Measurements from ENCODE around the gene PARD3.
A peak's percentile ranks its signal among the peaks of the same experiment; 100 is the strongest.

Gene PARD3

GRCh38 chr10:34791228-34791627, 23.9 kb downstream of the PARD3 start:
- H3K9me3 ChIP-seq (ENCODE audit: insufficient read depth, low read length, severe bottlenecking): no peaks in the 10 kb centered on the region
- H3K4me1 ChIP-seq (ENCODE audit: insufficient read depth, low read length): no peaks in the 10 kb centered on the region
- DNase-seq (no peak), ATAC-seq (ENCODE audit: insufficient read depth, low read depth) (no peak)
- no peak overlapping the region for H3K4me2 ChIP-seq (ENCODE audit: insufficient read depth, low read length)
- 0 out of 2 replicates have a peak, but pooled peaks cover 5% of the 10 kb centered on the region for H3K36me3 ChIP-seq (ENCODE audit: insufficient read depth, low read length)
- no peak overlapping the region for H3K9ac ChIP-seq (ENCODE audit: low read depth, low read length)
- H3K27me3 ChIP-seq (ENCODE audit: insufficient read depth, low read length, poor library complexity): no peaks in the 10 kb centered on the region
- H3K4me3 ChIP-seq (ENCODE audit: low read depth in 1 of 2, low read length in 2 of 2): no peak overlapping the region
- peaks cover 97% of the 10 kb centered on the region for H3K79me2 ChIP-seq (ENCODE audit: insufficient read depth, low read length)
- H2AFZ ChIP-seq (ENCODE audit: low read depth, low read length): no peak overlapping the region
- peaks cover 65% of the 10 kb centered on the region for H4K20me1 ChIP-seq (ENCODE audit: insufficient read depth, low read length)
- H3K27ac ChIP-seq (ENCODE audit: low read length): no peak overlapping the region
- TF ChIP-seq EZH2 (IDR thresholded peaks at IDR 0.05; ENCODE audit: borderline replicate concordance, low read depth, low read length, severe bottlenecking): no peak
- TF ChIP-seq, protein P1, sequence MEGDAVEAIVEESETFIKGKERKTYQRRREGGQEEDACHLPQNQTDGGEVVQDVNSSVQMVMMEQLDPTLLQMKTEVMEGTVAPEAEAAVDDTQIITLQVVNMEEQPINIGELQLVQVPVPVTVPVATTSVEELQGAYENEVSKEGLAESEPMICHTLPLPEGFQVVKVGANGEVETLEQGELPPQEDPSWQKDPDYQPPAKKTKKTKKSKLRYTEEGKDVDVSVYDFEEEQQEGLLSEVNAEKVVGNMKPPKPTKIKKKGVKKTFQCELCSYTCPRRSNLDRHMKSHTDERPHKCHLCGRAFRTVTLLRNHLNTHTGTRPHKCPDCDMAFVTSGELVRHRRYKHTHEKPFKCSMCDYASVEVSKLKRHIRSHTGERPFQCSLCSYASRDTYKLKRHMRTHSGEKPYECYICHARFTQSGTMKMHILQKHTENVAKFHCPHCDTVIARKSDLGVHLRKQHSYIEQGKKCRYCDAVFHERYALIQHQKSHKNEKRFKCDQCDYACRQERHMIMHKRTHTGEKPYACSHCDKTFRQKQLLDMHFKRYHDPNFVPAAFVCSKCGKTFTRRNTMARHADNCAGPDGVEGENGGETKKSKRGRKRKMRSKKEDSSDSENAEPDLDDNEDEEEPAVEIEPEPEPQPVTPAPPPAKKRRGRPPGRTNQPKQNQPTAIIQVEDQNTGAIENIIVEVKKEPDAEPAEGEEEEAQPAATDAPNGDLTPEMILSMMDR (IDR thresholded peaks at IDR 0.05; ENCODE audit: borderline replicate concordance, extremely low read depth, low read length, poor library complexity, severe bottlenecking): no peak

DNA sequence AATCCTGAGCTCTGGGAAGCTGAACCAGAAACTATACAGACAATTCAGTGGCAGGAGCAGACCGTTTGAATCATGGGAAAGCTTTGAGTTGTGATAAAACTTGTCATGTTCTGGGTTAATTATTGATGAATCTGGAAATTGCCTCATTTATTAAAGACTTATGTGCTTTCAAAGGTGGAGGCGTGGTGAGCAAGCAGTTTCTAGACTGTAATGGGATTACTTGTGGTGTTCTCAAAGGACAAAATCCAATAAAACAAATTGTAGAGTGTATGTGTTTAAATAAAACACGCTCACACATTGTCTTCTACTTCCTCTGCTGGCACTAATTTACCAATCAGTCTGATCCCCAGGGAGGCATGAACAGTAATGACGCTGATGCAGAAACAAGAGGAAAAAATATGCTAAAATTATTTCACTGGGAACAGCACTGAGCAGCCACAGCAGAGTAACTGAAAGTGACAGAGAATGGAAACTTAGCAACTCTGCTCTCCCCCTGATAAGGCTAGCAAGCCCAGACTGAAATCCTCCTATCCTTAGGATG, 25.1 kb downstream of the PARD3 start:
- H3K4me3 ChIP-seq (ENCODE audit: low read depth in 1 of 2, low read length in 2 of 2): no peak overlapping the region
- H3K27me3 ChIP-seq (ENCODE audit: insufficient read depth, low read length, poor library complexity): no peaks in the 10 kb centered on the region
- H3K4me1 ChIP-seq (ENCODE audit: insufficient read depth, low read length): no peaks in the 10 kb centered on the region
- no peak for DNase-seq
- TF ChIP-seq EZH2 (IDR thresholded peaks at IDR 0.05; ENCODE audit: borderline replicate concordance, low read depth, low read length, severe bottlenecking): no peak
- H3K9ac ChIP-seq (ENCODE audit: low read depth, low read length): no peak overlapping the region
- no peak overlapping the region for H3K4me2 ChIP-seq (ENCODE audit: insufficient read depth, low read length)
- peaks cover 63% of the 10 kb centered on the region for H4K20me1 ChIP-seq (ENCODE audit: insufficient read depth, low read length)
- peaks cover 98% of the 10 kb centered on the region for H3K79me2 ChIP-seq (ENCODE audit: insufficient read depth, low read length)
- no peak overlapping the region for H2AFZ ChIP-seq (ENCODE audit: low read depth, low read length)
- ATAC-seq (ENCODE audit: insufficient read depth, low read depth): no peak
- no peaks in the 10 kb centered on the region for H3K9me3 ChIP-seq (ENCODE audit: insufficient read depth, low read length, severe bottlenecking)
- H3K27ac ChIP-seq (ENCODE audit: low read length): no peak overlapping the region
- 0 out of 2 replicates have a peak, but pooled peaks cover 5% of the 10 kb centered on the region for H3K36me3 ChIP-seq (ENCODE audit: insufficient read depth, low read length)

DNA sequence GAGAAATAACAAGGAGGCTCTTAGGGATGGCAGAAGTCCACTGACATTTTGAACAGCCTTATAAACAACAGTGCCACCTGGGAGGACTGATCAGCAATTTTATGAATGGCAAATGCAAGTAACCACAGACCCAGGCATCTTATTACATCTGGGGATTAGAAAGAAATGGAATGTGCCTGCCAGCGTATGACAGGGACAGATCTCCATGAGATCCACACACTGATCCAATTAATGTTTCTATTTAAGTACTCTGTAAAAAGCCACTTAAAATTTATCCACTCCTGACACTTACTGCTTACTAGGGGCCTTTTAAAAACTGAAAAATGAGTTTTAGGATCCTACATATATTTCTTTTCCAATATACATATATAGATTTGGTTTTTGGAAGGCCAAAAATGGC, 28.6 kb downstream of the PARD3 start:
- Histone ChIP-seq H3K4me2 (ENCODE audit: insufficient read depth, low read length) (no peak overlapping the region), H3K27ac (ENCODE audit: low read length) (no peak overlapping the region), H3K9me3 (ENCODE audit: insufficient read depth, low read length, severe bottlenecking) (no peaks in the 10 kb centered on the region), H2AFZ (ENCODE audit: low read depth, low read length) (no peak overlapping the region), H4K20me1 (ENCODE audit: insufficient read depth, low read length) (peaks cover 46% of the 10 kb centered on the region; the same call in 1 of the 2 replicates), H3K27me3 (ENCODE audit: insufficient read depth, low read length, poor library complexity) (no peaks in the 10 kb centered on the region), H3K79me2 (ENCODE audit: insufficient read depth, low read length) (peaks cover 94% of the 10 kb centered on the region), H3K4me1 (ENCODE audit: insufficient read depth, low read length) (peaks cover 15% of the 10 kb centered on the region), H3K9ac (ENCODE audit: low read depth, low read length) (no peak overlapping the region), H3K36me3 (ENCODE audit: insufficient read depth, low read length) (0 out of 2 replicates have a peak, but pooled peaks cover 5% of the 10 kb centered on the region), H3K4me3 (ENCODE audit: low read depth in 1 of 2, low read length in 2 of 2) (no peak overlapping the region)
- DNase-seq (no peak), ATAC-seq (ENCODE audit: insufficient read depth, low read depth) (peak; percentile 27; the same call in 1 of the 3 replicates)
- TF ChIP-seq EZH2 (IDR thresholded peaks at IDR 0.05; ENCODE audit: borderline replicate concordance, low read depth, low read length, severe bottlenecking): no peak
- TF ChIP-seq, protein P1 (IDR thresholded peaks at IDR 0.05; ENCODE audit: borderline replicate concordance, extremely low read depth, low read length, poor library complexity, severe bottlenecking): no peak

GRCh38 chr10:34781711-34782110, 33.4 kb downstream of the PARD3 start:
- Histone ChIP-seq H3K27me3 (ENCODE audit: insufficient read depth, low read length, poor library complexity) (no peaks in the 10 kb centered on the region), H3K79me2 (ENCODE audit: insufficient read depth, low read length) (peaks cover 91% of the 10 kb centered on the region), H3K27ac (ENCODE audit: low read length) (no peak overlapping the region), H3K4me3 (ENCODE audit: low read depth in 1 of 2, low read length in 2 of 2) (no peak overlapping the region), H3K36me3 (ENCODE audit: insufficient read depth, low read length) (no peaks in the 10 kb centered on the region), H2AFZ (ENCODE audit: low read depth, low read length) (no peak overlapping the region), H3K4me1 (ENCODE audit: insufficient read depth, low read length) (peaks cover 29% of the 10 kb centered on the region), H4K20me1 (ENCODE audit: insufficient read depth, low read length) (peaks cover 59% of the 10 kb centered on the region), H3K4me2 (ENCODE audit: insufficient read depth, low read length) (peak overlapping the region; percentile 67), H3K9me3 (ENCODE audit: insufficient read depth, low read length, severe bottlenecking) (no peaks in the 10 kb centered on the region), H3K9ac (ENCODE audit: low read depth, low read length) (peak overlapping the region; percentile 19; the same call in 1 of the 2 replicates)
- DNase-seq (no peak), ATAC-seq (ENCODE audit: insufficient read depth, low read depth) (no peak)
- TF ChIP-seq, protein P1 (IDR thresholded peaks at IDR 0.05; ENCODE audit: borderline replicate concordance, extremely low read depth, low read length, poor library complexity, severe bottlenecking): no peak
- no peak for TF ChIP-seq EZH2 (IDR thresholded peaks at IDR 0.05; ENCODE audit: borderline replicate concordance, low read depth, low read length, severe bottlenecking)
